HepG2 (cell line): ENCODE data around the gene HACD1. TPM values are rescaled to one million over a fixed set of nuclear protein-coding genes. Genes with fewer than 3 reads are reported as not detected.
A peak's percentile ranks its signal among the peaks of the same experiment; 100 is the strongest.

Source experiments
- ARNT2 ChIP-seq: sonication (generic); formaldehyde crosslinking; IDR thresholded peaks from 2 replicates; pipeline ENCODE4 v1.8.0; 2022; ENCODE audit warnings: mild to moderate bottlenecking, low read depth, missing genetic modification reagents, moderate library complexity
- ATF2 ChIP-seq: sonication (generic); formaldehyde crosslinking; IDR thresholded peaks from 2 replicates; pipeline ENCODE4 v1.4.0; 2020; ENCODE audit warnings: missing genetic modification reagents
- CENPT ChIP-seq: sonication (generic); formaldehyde crosslinking; IDR thresholded peaks from 2 replicates; pipeline ENCODE4 v1.8.0; 2022; ENCODE audit warnings: low read depth, mild to moderate bottlenecking, moderate library complexity, missing genetic modification reagents
- CREB1 ChIP-seq, 2 experiments: fragments of 450-650 bp in 1 of 2; IDR thresholded peaks; 2 replicates each; pipeline ENCODE4 v1.6.1; 2016 to 2017; ENCODE audit warnings: control low read depth in 1 of 2, mild to moderate bottlenecking in 1 of 2, missing compliant biosample characterization in 1 of 2, missing genetic modification characterization in 1 of 2
- GABPA ChIP-seq, 2 experiments: IDR thresholded peaks; 2 replicates each; pipeline ENCODE4 v1.6.1; 2011 to 2016; ENCODE audit warnings: low read depth in 2 of 2, low read length in 1 of 2, missing biosample characterization in 1 of 2, missing genetic modification characterization in 1 of 2
- JDP2 ChIP-seq: sonication (generic); formaldehyde crosslinking; IDR thresholded peaks from 2 replicates; pipeline ENCODE4 v1.8.1; 2022; ENCODE audit warnings: missing genetic modification reagents, borderline replicate concordance
- POGK ChIP-seq: sonication (generic); formaldehyde crosslinking; conservative IDR thresholded peaks from 2 replicates; pipeline ENCODE4 v1.8.0; 2022; ENCODE audit warnings: mild to moderate bottlenecking, moderate library complexity, missing genetic modification reagents
- PRDM4 ChIP-seq: sonication (generic); formaldehyde crosslinking; IDR thresholded peaks from 2 replicates; pipeline ENCODE4 v1.9.0; 2021; ENCODE audit warnings: missing genetic modification reagents, borderline replicate concordance
- RBFOX2 ChIP-seq: fragments of 200-400 bp; formaldehyde crosslinking; IDR thresholded peaks from 2 replicates; pipeline ENCODE4 v1.6.1; 2017; ENCODE audit warnings: low read depth, mild to moderate bottlenecking, low read length
- RELA ChIP-seq: sonication (generic); formaldehyde crosslinking; IDR thresholded peaks from 2 replicates; pipeline ENCODE4 v1.4.0; 2020; ENCODE audit warnings: missing genetic modification reagents
- SNRNP70 ChIP-seq: fragments of 200-400 bp; formaldehyde crosslinking; IDR thresholded peaks from 2 replicates; pipeline ENCODE4 v1.6.1; 2017; ENCODE audit warnings: mild to moderate bottlenecking, low read depth, low read length, moderate library complexity
- U2AF2 ChIP-seq: fragments of 200-400 bp; formaldehyde crosslinking; IDR thresholded peaks from 2 replicates; pipeline ENCODE4 v1.6.1; 2017; ENCODE audit warnings: low read depth, mild to moderate bottlenecking, low read length
- ZBTB10 ChIP-seq: sonication (generic); formaldehyde crosslinking; IDR thresholded peaks from 2 replicates; pipeline ENCODE4 v1.4.0; 2020; ENCODE audit warnings: missing genetic modification reagents, borderline replicate concordance
- ZBTB8A ChIP-seq: sonication (generic); formaldehyde crosslinking; IDR thresholded peaks from 2 replicates; pipeline ENCODE4 v1.4.0; 2020; ENCODE audit warnings: mild to moderate bottlenecking, low read depth, missing genetic modification reagents, borderline replicate concordance
- ZNF136 ChIP-seq: sonication (generic); formaldehyde crosslinking; IDR thresholded peaks from 2 replicates; pipeline ENCODE4 v1.8.1; 2022; ENCODE audit warnings: low read depth, mild to moderate bottlenecking, moderate library complexity, missing genetic modification reagents
- ZNF205 ChIP-seq: IDR thresholded peaks from 2 replicates; pipeline ENCODE4 v1.6.1; 2018; ENCODE audit warnings: missing biosample characterization, missing genetic modification reagents
- ZNF468 ChIP-seq: sonication (generic); formaldehyde crosslinking; IDR thresholded peaks from 2 replicates; pipeline ENCODE4 v1.8.0; 2022; ENCODE audit warnings: mild to moderate bottlenecking, moderate library complexity, missing genetic modification reagents
- ZNF572 ChIP-seq: sonication (generic); formaldehyde crosslinking; IDR thresholded peaks from 2 replicates; pipeline ENCODE4 v1.5.1; 2020; ENCODE audit warnings: mild to moderate bottlenecking, missing genetic modification reagents
- ZNF747 ChIP-seq: sonication (generic); formaldehyde crosslinking; IDR thresholded peaks from 2 replicates; pipeline ENCODE4 v1.8.1; 2023; ENCODE audit warnings: missing genetic modification reagents, mild to moderate bottlenecking, borderline replicate concordance
- ZZZ3 ChIP-seq: sonication (generic); formaldehyde crosslinking; IDR thresholded peaks from 2 replicates; pipeline ENCODE4 v1.4.0; 2020; ENCODE audit warnings: missing genetic modification reagents, mild to moderate bottlenecking, borderline replicate concordance
- polyA plus RNA-seq, 8 experiments: library from polyadenylated mRNA; depleted of rRNA in 3 of 8; stranded (reverse) in 7 of 8; unstranded in 1 of 8; fragments of >200 nt; fragmentation: Illumina TruSeq in 4 of 8; extraction: Trizol in 4 of 8; gene quantifications; 2 replicates each; pipeline versions ENCODE4 v1.2.1 to v1.2.3, GENCODE V29; 2011 to 2016; ENCODE audit warnings: low read depth in 4 of 8, missing spikeins in 1 of 8, mixed read lengths in 1 of 8; ENCODE audit not compliant: insufficient read depth in 1 of 8
- total RNA-seq, 5 experiments: library from RNA; depleted of rRNA; stranded (reverse); fragments of >200 nt; fragmentation: Illumina TruSeq; extraction: Trizol; gene quantifications; 2 replicates each; pipeline ENCODE4 v1.2.3, GENCODE V29; 2016; ENCODE audit warnings: low read depth in 1 of 5

HACD1 gene
- total and polyA plus RNA-seq, 2 of the 13 experiments (the other 11 are each of a cell fraction or from before 2014, with no cell fraction given) = 43.4 to 47.6 TPM

- TF ChIP-seq ATF2 = no peak
- no peak for TF ChIP-seq RELA
- no peak for TF ChIP-seq SNRNP70
- TF ChIP-seq GABPA (IDR thresholded peaks at IDR 0.05; ENCODE audit: low read depth, low read length) = no peak
- peak; percentile 42 for TF ChIP-seq GABPA (CRISPR knock-in tag; IDR thresholded peaks at IDR 0.05; ENCODE audit: low read depth)
- no peak; the same call in 1 of the 2 replicates for TF ChIP-seq POGK
- no peak for TF ChIP-seq ZNF136
- no peak for TF ChIP-seq JDP2 (CRISPR knock-in tag)
- TF ChIP-seq ZNF572 (CRISPR knock-in tag) = no peak
- peak; percentile 44; the same call in 1 of the 2 replicates for TF ChIP-seq ZZZ3 (CRISPR knock-in tag)
- no peak for TF ChIP-seq PRDM4
- no peak for TF ChIP-seq ZNF468 (CRISPR knock-in tag)
- no peak for TF ChIP-seq ZBTB8A (CRISPR knock-in tag)
- TF ChIP-seq ZBTB10 = no peak
- no peak for TF ChIP-seq ZNF205
- no peak for TF ChIP-seq ARNT2 (CRISPR knock-in tag)
- TF ChIP-seq U2AF2 = no peak
- TF ChIP-seq ZNF747 (CRISPR knock-in tag) = no peak
- TF ChIP-seq CENPT (CRISPR knock-in tag) = no peak; the same call in 1 of the 2 replicates
- TF ChIP-seq RBFOX2 = peak; percentile 73
- 0 out of 2 replicates have a peak, but pooled peaks have one; percentile 1 for TF ChIP-seq CREB1 (IDR thresholded peaks at IDR 0.05)
- TF ChIP-seq CREB1 (CRISPR knock-in tag; IDR thresholded peaks at IDR 0.05) = no peak
Measured at GRCh38 chr10:17643755-17644484, 26.7 kb upstream of the HACD1 start, which contains the start of gene STAM (continued).
